HCT116 (cell line): ENCODE data around the gene CACNA1C. TPM values are rescaled to one million over a fixed set of nuclear protein-coding genes. Genes with fewer than 3 reads are reported as not detected.

Experiments used
- ATAC-seq: fragments of 200-7000 bp; cut with Tn5 transposase; 2 replicates; pipeline ENCODE4 v1.9.1; 2020; ENCODE audit warnings: mild to moderate bottlenecking, moderate library complexity
- BruUV-seq: library from RNA; stranded (reverse); fragments of 400-500 nt; replicated peaks from 2 replicates; lab custom pipeline; 2021; lab: Mats Ljungman, UMichigan
- CTCF ChIA-PET: fragments of 300-600 bp; sonication (Branson Sonifier 250); formaldehyde crosslinking; loops from one replicate; lab custom pipeline; 2021; ENCODE audit warnings: antibody characterized with exemption; lab: Charles Lee
- POLR2A ChIA-PET: fragments of 300-600, 350-600 bp; sonication (Branson Sonifier 250); formaldehyde crosslinking; loops from one replicate; lab custom pipeline; 2021; ENCODE audit warnings: antibody characterized with exemption; lab: Charles Lee
- RAD21 ChIA-PET, 2 experiments: fragments of 300-600 bp; sonication (Branson Sonifier 250); formaldehyde crosslinking; loops; one replicate each; lab custom pipeline; 2023; ENCODE audit warnings: low total read pairs in 2 of 2; ENCODE audit not compliant: uncharacterized antibody in 2 of 2, unreplicated experiment in 2 of 2, low non-redundant PET in 1 of 2; lab: Charles Lee
- DNase-seq: peaks from one replicate; pipeline ENCODE4 v3.0.0-alpha.2; 2010; ENCODE audit warnings: low read depth, low spot score
- H2AFZ ChIP-seq: fragments of 200-600 bp; shearing (Covaris generic), sonication (generic); 2 replicates; pipeline ENCODE4 v1.6.1; 2017; ENCODE audit warnings: low read depth, mixed run types, mixed read lengths, antibody characterized with exemption, low read length; ENCODE audit not compliant: poor library complexity, severe bottlenecking
- H3K27ac ChIP-seq: 2 replicates; pipeline ENCODE4 v1.5.1; 2012; ENCODE audit warnings: low read depth, low read length
- H3K27me3 ChIP-seq: fragments of 200-600 bp; sonication (generic); 2 replicates; pipeline ENCODE4 v1.6.1; 2016; ENCODE audit warnings: mixed run types, low read length, mixed read lengths; ENCODE audit not compliant: insufficient read depth
- H3K36me3 ChIP-seq, 2 experiments: fragments of 200-500 bp in 1 of 2; fragments of 200-600 bp in 1 of 2; sonication (Bioruptor generic) in 1 of 2; sonication (generic) in 1 of 2; 2 replicates each; pipeline versions ENCODE4 v1.5.1 to v1.6.1; 2014 to 2016; ENCODE audit warnings: low read length in 2 of 2, inconsistent platforms in 1 of 2, mixed read lengths in 1 of 2, mixed run types in 1 of 2; ENCODE audit not compliant: insufficient read depth in 2 of 2, control insufficient read depth in 1 of 2
- H3K4me1 ChIP-seq, 2 experiments: fragments of 200-600 bp in 1 of 2; sonication (generic) in 1 of 2; 2 replicates each; pipeline versions ENCODE4 v1.5.1 to v1.6.1; 2012 to 2017; ENCODE audit warnings: low read length in 2 of 2, inconsistent platforms in 1 of 2, mild to moderate bottlenecking in 1 of 2, mixed read lengths in 1 of 2, mixed run types in 1 of 2, moderate library complexity in 1 of 2; ENCODE audit not compliant: insufficient read depth in 2 of 2, control insufficient read depth in 1 of 2
- H3K4me2 ChIP-seq: fragments of 200-600 bp; sonication (generic); 2 replicates; pipeline ENCODE4 v1.6.1; 2017; ENCODE audit warnings: mixed run types, low read length, mixed read lengths
- H3K4me3 ChIP-seq, 2 experiments: fragments of 200-600 bp in 1 of 2; sonication (generic) in 1 of 2; replicated peaks in 1 of 2; 2 replicates each; pipeline ENCODE4 v1.5.1; 2011 to 2016; ENCODE audit warnings: low read length in 2 of 2, control low read depth in 1 of 2, low read depth in 1 of 2, mild to moderate bottlenecking in 1 of 2, mixed read lengths in 1 of 2, mixed run types in 1 of 2
- H3K79me2 ChIP-seq: fragments of 200-600 bp; sonication (generic); 2 replicates; pipeline ENCODE4 v1.6.1; 2017; ENCODE audit warnings: mild to moderate bottlenecking, mixed run types, low read length, moderate library complexity, mixed read lengths; ENCODE audit not compliant: insufficient read depth
- H3K9ac ChIP-seq: fragments of 200-600 bp; sonication (generic); 2 replicates; pipeline ENCODE4 v1.6.1; 2016; ENCODE audit warnings: low read length, mixed read lengths
- H3K9me2 ChIP-seq: fragments of 200-600 bp; sonication (generic), shearing (Covaris generic); 2 replicates; pipeline ENCODE4 v1.6.1; 2017; ENCODE audit warnings: mixed run types, mild to moderate bottlenecking, moderate library complexity; ENCODE audit not compliant: insufficient read depth
- H3K9me3 ChIP-seq, 2 experiments: fragments of 200-500 bp in 1 of 2; fragments of 200-600 bp in 1 of 2; sonication (Bioruptor generic) in 1 of 2; sonication (generic) in 1 of 2; 2 replicates each; pipeline ENCODE4 v1.6.1; 2014 to 2017; ENCODE audit warnings: low read length in 2 of 2, mixed read lengths in 2 of 2, inconsistent platforms in 1 of 2, low read depth in 1 of 2, mild to moderate bottlenecking in 1 of 2, mixed run types in 1 of 2, moderate library complexity in 1 of 2; ENCODE audit not compliant: control insufficient read depth in 1 of 2, insufficient read depth in 1 of 2
- H4K20me1 ChIP-seq: fragments of 200-600 bp; sonication (generic), shearing (Covaris generic); 2 replicates; pipeline ENCODE4 v1.6.1; 2017; ENCODE audit warnings: mixed run types, mild to moderate bottlenecking, moderate library complexity; ENCODE audit not compliant: insufficient read depth
- CBX3 ChIP-seq: IDR thresholded peaks from 2 replicates; pipeline ENCODE4 v1.6.1; 2012; ENCODE audit warnings: low read depth
- CEBPB ChIP-seq: IDR thresholded peaks from 2 replicates; pipeline ENCODE4 v1.6.1; 2012; ENCODE audit warnings: low read depth
- ELF1 ChIP-seq: IDR thresholded peaks from 2 replicates; pipeline ENCODE4 v1.6.1; 2012; ENCODE audit warnings: low read depth, borderline replicate concordance
- EZH2 ChIP-seq: fragments of 200-600 bp; sonication (generic); IDR thresholded peaks from 2 replicates; pipeline ENCODE4 v1.6.1; 2017; ENCODE audit warnings: antibody characterized with exemption, mixed run types
- FOSL1 ChIP-seq: IDR thresholded peaks from 2 replicates; pipeline ENCODE4 v1.6.1; 2012; ENCODE audit warnings: low read depth
- JUND ChIP-seq: IDR thresholded peaks from 2 replicates; pipeline ENCODE4 v1.6.1; 2012
- POLR2AphosphoS5 ChIP-seq: IDR thresholded peaks from 2 replicates; pipeline ENCODE4 v1.6.1; 2011; ENCODE audit warnings: mild to moderate bottlenecking, low read depth, low read length, moderate library complexity
- RAD21 ChIP-seq: IDR thresholded peaks from 2 replicates; pipeline ENCODE4 v1.6.1; 2012; ENCODE audit warnings: low read depth, mild to moderate bottlenecking
- SP1 ChIP-seq: IDR thresholded peaks from 2 replicates; pipeline ENCODE4 v1.6.1; 2012; ENCODE audit warnings: low read depth
- SRF ChIP-seq: IDR thresholded peaks from 2 replicates; pipeline ENCODE4 v1.6.1; 2012; ENCODE audit warnings: low read depth
- YY1 ChIP-seq: IDR thresholded peaks from 2 replicates; pipeline ENCODE4 v1.6.1; 2011; ENCODE audit warnings: low read length, low read depth, moderate library complexity, mild to moderate bottlenecking; ENCODE audit not compliant: insufficient replicate concordance; ENCODE audit errors: extremely low read depth
- ZFX ChIP-seq: fragments of 450-650 bp; IDR thresholded peaks from 2 replicates; pipeline ENCODE4 v1.6.1; 2017
- ZNF274 ChIP-seq: fragments of 200-500 bp; sonication (Bioruptor generic); IDR thresholded peaks from 2 replicates; pipeline ENCODE4 v1.6.1; 2014; ENCODE audit warnings: mild to moderate bottlenecking, low read depth, low read length, inconsistent platforms
- intact Hi-C: fragments of 100-400 bp; cut with micrococcal nuclease; formaldehyde crosslinking; loops from 2 replicates; pipeline ENCODE4 v1.10.0; 2022
- total RNA-seq: library from RNA; stranded (reverse); gene quantifications from one replicate; pipeline ENCODE4 v1.2.1, GENCODE V29; 2021; ENCODE audit not compliant: unreplicated experiment
- TF ChIP-seq, protein P1 (sequence below): IDR thresholded peaks from 2 replicates; pipeline ENCODE4 v1.6.1; 2012; ENCODE audit warnings: low read depth
- TF ChIP-seq, protein P2 (sequence below): IDR thresholded peaks from 2 replicates; pipeline ENCODE4 v1.6.1; 2012
- TF ChIP-seq, protein P3 (sequence below): IDR thresholded peaks from 2 replicates; pipeline ENCODE4 v1.6.1; 2011; ENCODE audit warnings: mild to moderate bottlenecking, low read length, moderate library complexity; ENCODE audit not compliant: insufficient replicate concordance; ENCODE audit errors: extremely low read depth
- TF ChIP-seq, protein P4 (sequence below): IDR thresholded peaks from 2 replicates; pipeline ENCODE4 v1.6.1; 2012

The CACNA1C gene
- total RNA-seq, 1 experiment from 2014 or later: 0.05 TPM

DNA sequence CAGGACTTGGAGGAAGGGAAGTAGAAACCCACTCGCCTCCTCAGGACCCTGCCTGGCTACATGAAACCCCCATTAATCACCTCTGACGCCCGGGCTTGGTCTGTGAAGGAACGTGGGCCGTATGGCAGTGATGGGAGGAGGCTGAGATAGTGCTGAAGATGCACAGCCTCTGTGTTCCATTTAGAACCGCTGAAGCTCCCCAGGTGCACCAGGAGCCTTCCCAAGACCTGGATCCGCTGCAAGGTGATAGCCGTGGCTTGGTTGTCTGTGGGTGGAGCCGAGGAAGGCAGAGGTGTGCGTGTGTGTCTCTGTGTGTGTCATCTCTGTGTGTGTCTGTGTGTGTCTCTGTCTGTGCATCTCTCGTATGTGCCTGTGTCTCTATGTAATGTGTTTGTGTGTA, 293.1 kb downstream of the CACNA1C start:
- Histone ChIP-seq H3K27ac (no peak overlapping the region), H2AFZ (no peak overlapping the region), H4K20me1 (no peaks in the 10 kb centered on the region), H3K36me3 (no peaks in the 10 kb centered on the region), H3K9ac (no peak overlapping the region), H3K9me3 (no peaks in the 10 kb centered on the region), H3K79me2 (no peaks in the 10 kb centered on the region), H3K9me2 (no peaks in the 10 kb centered on the region), H3K4me3 (no peak overlapping the region), H3K27me3 (no peaks in the 10 kb centered on the region; the same call in 1 of the 2 replicates), H3K4me2 (no peak overlapping the region), H3K4me1 (peaks cover 0 to 5% of the 10 kb centered on the region in 2 experiments; a peak in 2 of 4 replicates)
- no peak for ATAC-seq
- intact Hi-C loops: no loop called here
- ChIA-PET POLR2A (no interaction called here), RAD21 (no interaction called here), CTCF (no interaction called here)
- DNase-seq: no peak
- no TSS peak for BruUV-seq
- no peak for TF ChIP-seq POLR2AphosphoS5
- TF ChIP-seq, protein P1, sequence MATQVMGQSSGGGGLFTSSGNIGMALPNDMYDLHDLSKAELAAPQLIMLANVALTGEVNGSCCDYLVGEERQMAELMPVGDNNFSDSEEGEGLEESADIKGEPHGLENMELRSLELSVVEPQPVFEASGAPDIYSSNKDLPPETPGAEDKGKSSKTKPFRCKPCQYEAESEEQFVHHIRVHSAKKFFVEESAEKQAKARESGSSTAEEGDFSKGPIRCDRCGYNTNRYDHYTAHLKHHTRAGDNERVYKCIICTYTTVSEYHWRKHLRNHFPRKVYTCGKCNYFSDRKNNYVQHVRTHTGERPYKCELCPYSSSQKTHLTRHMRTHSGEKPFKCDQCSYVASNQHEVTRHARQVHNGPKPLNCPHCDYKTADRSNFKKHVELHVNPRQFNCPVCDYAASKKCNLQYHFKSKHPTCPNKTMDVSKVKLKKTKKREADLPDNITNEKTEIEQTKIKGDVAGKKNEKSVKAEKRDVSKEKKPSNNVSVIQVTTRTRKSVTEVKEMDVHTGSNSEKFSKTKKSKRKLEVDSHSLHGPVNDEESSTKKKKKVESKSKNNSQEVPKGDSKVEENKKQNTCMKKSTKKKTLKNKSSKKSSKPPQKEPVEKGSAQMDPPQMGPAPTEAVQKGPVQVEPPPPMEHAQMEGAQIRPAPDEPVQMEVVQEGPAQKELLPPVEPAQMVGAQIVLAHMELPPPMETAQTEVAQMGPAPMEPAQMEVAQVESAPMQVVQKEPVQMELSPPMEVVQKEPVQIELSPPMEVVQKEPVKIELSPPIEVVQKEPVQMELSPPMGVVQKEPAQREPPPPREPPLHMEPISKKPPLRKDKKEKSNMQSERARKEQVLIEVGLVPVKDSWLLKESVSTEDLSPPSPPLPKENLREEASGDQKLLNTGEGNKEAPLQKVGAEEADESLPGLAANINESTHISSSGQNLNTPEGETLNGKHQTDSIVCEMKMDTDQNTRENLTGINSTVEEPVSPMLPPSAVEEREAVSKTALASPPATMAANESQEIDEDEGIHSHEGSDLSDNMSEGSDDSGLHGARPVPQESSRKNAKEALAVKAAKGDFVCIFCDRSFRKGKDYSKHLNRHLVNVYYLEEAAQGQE: no peak
- TF ChIP-seq CEBPB: no peak

DNA sequence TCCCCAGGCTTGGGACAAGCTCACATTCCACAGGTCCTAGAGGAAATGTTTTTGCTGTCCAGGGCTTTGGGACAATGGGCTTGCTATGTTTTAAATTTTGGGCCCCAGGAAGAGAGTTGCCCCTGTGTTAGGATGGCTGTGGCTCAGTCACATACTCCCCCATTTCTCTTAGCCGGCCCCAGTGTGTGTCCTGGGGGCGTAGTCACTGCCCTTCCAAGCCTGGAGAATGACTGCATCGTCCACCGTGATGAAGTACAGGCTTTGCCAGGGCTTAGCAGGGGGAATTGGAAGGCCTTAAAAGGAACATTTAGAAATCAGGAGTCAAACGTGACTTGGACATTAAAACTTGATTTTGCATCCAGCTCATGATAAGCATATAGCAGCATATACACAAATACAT, 293.6 kb downstream of the CACNA1C start:
- Histone ChIP-seq H3K36me3 (no peaks in the 10 kb centered on the region), H3K79me2 (no peaks in the 10 kb centered on the region), H3K9me2 (no peaks in the 10 kb centered on the region), H3K9ac (no peak overlapping the region), H3K27me3 (no peaks in the 10 kb centered on the region; the same call in 1 of the 2 replicates), H4K20me1 (no peaks in the 10 kb centered on the region), H3K27ac (no peak overlapping the region), H3K9me3 (no peaks in the 10 kb centered on the region), H3K4me1 (peaks cover 0 to 5% of the 10 kb centered on the region in 2 experiments; a peak in 2 of 4 replicates), H3K4me3 (no peak overlapping the region), H2AFZ (no peak overlapping the region), H3K4me2 (no peak overlapping the region)
- CTCF ChIA-PET: no interaction called here
- intact Hi-C loops: no loop called here
- no TSS peak for BruUV-seq
- ATAC-seq (no peak), DNase-seq (no peak)
- POLR2A ChIA-PET: no interaction called here
- RAD21 ChIA-PET: no interaction called here
- TF ChIP-seq JUND (no peak), ELF1 (no peak), CBX3 (no peak), ZNF274 (no peak), SP1 (no peak), RAD21 (no peak), FOSL1 (no peak), ZFX (no peak), POLR2AphosphoS5 (no peak), CEBPB (no peak), YY1 (no peak), SRF (no peak), EZH2 (no peak)
- TF ChIP-seq, protein P2, sequence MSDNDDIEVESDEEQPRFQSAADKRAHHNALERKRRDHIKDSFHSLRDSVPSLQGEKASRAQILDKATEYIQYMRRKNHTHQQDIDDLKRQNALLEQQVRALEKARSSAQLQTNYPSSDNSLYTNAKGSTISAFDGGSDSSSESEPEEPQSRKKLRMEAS: no peak
- TF ChIP-seq, protein P3, sequence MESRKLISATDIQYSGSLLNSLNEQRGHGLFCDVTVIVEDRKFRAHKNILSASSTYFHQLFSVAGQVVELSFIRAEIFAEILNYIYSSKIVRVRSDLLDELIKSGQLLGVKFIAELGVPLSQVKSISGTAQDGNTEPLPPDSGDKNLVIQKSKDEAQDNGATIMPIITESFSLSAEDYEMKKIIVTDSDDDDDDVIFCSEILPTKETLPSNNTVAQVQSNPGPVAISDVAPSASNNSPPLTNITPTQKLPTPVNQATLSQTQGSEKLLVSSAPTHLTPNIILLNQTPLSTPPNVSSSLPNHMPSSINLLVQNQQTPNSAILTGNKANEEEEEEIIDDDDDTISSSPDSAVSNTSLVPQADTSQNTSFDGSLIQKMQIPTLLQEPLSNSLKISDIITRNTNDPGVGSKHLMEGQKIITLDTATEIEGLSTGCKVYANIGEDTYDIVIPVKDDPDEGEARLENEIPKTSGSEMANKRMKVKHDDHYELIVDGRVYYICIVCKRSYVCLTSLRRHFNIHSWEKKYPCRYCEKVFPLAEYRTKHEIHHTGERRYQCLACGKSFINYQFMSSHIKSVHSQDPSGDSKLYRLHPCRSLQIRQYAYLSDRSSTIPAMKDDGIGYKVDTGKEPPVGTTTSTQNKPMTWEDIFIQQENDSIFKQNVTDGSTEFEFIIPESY: no peak
- TF ChIP-seq, protein P4, sequence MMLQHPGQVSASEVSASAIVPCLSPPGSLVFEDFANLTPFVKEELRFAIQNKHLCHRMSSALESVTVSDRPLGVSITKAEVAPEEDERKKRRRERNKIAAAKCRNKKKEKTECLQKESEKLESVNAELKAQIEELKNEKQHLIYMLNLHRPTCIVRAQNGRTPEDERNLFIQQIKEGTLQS: no peak
